ENCODE results near the gene MRPS10.

- TF ChIP-seq CTCF (IDR thresholded peaks at IDR 0.05), result no peak
- no peak for TF ChIP-seq POLR2A (IDR thresholded peaks at IDR 0.05)
Observed at GRCh38 chr6:42226161-42226611, 8.5 kb upstream of the MRPS10 start.
